ENCODE results near the gene RNF186.

DNA sequence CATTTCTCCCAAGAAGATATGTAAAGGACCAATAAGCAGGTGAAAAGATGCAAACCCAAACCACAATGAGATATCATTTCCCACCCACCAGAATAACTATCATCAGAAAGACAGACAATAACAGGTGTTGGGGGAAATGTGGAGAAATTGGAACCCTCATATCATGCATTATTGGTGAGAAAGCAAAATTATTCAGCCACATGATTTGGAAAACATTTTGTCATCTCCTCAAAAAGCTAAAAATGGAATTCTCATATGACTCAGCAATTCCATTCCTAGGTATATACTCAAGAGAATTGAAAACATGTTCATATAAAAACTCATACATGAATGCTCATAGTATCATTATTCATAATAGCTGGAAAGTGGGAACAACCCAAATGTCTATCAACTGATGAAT, 25.1 kb upstream of the RNF186 start:
- TF ChIP-seq POLR2A (IDR thresholded peaks at IDR 0.05), result no peak
- TF ChIP-seq, protein P1, sequence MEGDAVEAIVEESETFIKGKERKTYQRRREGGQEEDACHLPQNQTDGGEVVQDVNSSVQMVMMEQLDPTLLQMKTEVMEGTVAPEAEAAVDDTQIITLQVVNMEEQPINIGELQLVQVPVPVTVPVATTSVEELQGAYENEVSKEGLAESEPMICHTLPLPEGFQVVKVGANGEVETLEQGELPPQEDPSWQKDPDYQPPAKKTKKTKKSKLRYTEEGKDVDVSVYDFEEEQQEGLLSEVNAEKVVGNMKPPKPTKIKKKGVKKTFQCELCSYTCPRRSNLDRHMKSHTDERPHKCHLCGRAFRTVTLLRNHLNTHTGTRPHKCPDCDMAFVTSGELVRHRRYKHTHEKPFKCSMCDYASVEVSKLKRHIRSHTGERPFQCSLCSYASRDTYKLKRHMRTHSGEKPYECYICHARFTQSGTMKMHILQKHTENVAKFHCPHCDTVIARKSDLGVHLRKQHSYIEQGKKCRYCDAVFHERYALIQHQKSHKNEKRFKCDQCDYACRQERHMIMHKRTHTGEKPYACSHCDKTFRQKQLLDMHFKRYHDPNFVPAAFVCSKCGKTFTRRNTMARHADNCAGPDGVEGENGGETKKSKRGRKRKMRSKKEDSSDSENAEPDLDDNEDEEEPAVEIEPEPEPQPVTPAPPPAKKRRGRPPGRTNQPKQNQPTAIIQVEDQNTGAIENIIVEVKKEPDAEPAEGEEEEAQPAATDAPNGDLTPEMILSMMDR (IDR thresholded peaks at IDR 0.05 in 8 of 11, conservative IDR thresholded peaks at IDR 0.05 in 3 of 11), result no peak

All from spleen (tissue), 7 donors.